ENCODE results near the gene COMMD7.
A peak's percentile ranks its signal among the peaks of the same experiment; 100 is the strongest.
"Not testable (repeated sequence)": the region's sequence is repeated elsewhere in the genome, so short reads cannot be mapped to it uniquely, and the experiment has no call there.

Gene COMMD7

GRCh38 chr20:32743237-32744112, at the start of gene COMMD7:
COMMD7 (minus strand) TSS chr20:32743467; CDS start chr20:32743391, 76 bp downstream.
- DNase-seq, result peak; percentile 64

DNA sequence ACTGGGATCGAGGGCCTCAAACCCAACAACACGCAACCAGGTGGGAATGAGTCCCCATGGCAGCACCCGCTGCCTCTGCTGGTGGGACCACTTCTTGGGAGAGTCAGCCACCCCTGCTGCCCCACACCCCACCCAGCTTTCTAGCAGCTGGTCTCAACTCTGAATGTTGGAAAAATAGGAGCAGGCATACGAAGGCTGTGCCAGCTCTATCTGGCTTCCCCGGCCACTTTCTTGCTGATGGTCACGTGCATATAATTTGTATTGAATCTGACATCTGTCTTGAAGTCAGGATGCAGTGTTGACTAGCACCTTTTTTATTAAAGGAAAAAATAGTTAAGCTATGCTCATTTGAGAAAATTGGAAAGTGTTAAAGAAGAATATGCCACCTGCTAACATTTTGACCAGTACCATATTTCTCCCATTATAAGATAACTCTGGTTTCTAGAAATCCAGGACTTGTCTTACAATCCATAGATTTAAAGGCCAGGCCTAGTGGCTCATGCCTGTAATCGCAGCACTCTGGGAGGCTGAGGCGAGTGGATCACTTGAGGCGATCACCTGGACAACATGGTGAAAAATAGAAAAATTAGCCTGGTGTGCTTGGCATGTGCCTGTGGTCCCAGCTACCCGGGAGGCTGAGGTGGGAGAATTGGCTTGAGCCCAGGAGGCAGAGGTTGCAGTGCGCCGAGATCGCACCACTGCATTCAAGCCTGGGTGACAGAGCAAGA, 49.6 kb upstream of the COMMD7 start:
- DNase-seq, result no peak

DNA sequence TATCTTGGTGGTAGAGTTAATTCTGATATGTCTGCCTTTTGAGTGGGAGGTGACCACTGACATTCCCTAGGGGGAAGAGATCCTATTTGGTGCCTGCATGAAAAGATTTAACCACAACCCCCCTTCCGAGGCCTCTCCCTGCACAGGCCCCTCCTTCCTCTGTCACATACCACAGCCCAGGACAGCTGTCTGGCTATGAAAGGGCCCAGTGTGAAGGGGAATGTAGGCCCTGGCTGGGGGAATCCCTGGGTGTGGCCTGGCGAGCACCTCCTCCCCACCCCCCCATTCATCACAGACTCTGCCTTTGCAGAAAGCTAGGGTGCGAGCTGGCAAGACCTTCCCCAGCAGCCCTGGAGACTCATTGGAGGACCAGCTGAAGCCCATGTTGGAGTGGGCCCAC, 49.0 kb upstream of the COMMD7 start:
- DNase-seq, result no peak

DNA sequence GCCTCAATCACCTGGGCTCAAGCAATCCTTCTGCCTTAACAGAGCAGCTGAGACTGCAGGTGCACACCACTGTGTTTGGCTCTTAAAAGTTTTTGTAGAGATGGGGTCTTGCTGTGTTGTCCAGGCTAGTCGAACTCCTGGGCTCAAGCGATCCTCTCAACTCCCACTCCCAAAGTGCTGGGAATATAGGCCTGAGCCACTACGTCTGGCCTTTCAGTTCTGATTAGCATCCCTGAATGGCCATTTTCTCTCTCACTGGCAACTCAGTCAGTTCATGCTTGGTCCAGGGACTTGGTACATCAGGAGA, 47.4 kb upstream of the COMMD7 start:
- DNase-seq, result no peak

DNA sequence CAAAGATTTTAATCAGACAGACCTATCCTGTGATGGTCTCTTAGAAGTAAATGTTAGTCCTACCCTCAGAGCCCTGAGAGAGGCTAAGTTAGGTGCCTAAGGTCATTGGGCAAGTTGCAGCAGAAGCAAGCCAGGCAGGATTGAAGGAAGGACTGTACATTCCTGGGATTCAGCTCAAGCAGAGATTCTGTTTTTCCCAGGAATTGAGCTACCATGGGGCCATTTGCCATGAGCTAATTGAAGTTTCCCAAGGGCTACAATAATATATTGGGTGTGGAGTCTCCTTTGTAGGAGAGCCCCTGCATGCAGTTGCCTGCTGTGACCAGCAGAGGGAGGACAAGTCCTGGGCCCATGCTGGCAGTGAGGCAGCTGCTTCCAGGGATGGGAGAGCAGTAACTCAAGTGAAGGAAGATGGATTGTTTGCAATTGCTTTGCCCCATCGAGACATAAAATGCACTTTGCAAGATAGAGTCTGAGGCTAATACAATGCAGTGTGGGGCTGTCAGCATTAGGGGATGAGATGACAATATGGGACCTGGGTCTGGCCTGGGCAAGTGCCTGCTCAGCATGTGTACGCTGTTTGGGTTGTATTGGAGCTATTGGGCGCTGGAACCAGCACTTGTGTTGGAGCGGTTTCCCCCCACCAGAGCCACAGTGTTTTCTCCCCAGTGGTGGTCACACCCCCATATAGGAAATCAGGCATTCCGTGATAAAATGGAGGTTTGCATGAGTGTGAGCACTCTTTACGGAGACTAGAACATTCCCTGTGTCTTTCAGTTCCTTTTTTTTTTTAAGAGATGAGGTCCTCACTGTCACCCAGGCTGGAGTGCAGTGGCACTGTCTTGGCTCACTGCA, 46.9 kb upstream of the COMMD7 start:
- peak; percentile 35 for DNase-seq

DNA sequence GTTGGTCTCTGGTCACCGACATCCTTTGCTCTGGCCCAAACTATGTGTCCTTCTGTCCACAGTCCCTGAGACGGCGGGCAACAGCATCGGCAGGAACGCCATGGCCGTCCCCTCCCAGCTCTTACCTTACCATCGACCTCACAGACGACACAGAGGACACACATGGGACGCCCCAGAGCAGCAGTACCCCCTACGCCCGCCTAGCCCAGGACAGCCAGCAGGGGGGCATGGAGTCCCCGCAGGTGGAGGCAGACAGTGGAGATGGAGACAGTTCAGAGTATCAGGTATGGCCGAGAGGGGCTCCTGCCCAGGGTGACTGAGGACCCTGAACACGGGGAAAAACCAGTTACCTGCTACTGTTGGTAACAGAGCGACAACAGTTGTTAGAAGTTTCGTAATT, 43.9 kb upstream of the COMMD7 start:
- DNase-seq, result no peak

- no peak for DNase-seq
These were observed 42.9 kb upstream of the COMMD7 start for GRCh38 chr20:32786059-32786760.

GRCh38 chr20:32784369-32785080, 41.3 kb upstream of the COMMD7 start:
- no peak for DNase-seq

GRCh38 chr20:32780749-32781655, 37.7 kb upstream of the COMMD7 start:
- DNase-seq, result no peak

- no peak for DNase-seq
These were observed 37.0 kb upstream of the COMMD7 start for GRCh38 chr20:32780278-32780677.

GRCh38 chr20:32779500-32780211, 36.4 kb upstream of the COMMD7 start:
- DNase-seq, result no peak

DNA sequence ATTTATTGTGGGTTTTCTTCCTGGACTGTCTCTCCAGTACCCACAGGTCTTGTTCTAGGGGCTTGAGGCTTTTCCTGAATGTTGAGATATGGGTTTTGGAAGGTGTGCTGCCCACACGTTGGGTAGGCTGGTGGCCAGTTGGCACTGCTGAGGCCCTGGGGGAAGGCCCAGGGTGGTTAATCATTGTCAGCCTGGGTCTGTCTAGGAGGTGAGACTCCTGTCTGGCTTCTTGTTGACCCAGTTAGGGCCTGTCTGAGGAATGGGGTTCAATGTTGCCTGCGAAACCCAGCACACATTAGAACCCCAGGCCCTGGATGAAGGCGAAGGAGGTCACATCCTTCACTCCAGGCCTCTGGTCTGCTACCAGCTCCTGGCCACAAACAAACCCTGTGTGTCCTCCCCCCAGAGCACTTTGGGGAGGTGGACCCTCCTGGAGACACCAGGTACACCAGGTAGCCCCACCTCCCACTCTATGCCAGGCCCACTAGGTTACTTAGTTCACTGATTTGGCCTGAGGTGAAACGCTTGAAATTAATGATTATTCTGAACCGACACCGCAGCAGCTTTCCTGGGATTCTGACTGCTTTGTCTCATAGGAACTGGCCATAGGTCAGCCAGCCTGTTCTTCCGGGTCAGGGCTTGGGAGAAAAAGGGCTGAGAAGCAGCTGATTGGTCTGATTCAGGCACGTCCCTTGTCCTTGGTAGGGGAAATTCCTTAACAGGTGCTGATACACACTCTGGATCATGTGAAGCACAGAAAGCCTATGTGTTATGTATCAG, 34.1 kb upstream of the COMMD7 start:
- no peak for DNase-seq

DNA sequence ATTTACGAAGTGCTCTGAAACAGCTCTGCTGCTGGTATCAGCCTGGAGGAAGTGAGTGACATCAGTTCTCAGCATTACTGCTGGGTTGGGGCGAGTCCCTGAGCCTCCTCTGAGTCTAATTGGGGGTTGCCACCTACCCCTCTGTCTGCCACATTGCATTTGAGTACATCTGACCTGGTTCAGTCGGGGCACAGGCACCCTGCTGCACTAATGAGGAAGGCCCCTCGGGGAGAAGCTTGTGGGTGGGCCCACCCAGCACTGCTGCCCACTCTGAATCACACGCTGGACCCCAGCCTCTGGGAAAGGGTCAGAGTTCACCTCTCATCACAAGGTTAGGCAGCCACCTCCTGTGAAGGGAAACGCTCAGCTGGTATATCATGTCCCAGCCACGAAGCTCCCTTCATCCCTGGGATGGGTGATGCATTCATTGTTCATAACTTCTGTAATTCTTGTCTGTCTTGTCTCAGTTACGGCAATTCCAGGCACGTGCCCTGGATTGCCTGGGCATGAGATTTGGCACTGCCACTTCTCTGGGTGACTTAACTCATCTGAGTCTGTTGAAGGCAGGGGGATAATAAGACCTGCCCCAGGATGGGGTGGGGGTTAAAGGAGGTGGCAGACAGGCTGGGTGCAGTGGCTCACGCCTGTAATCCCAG, 32.2 kb upstream of the COMMD7 start:
- DNase-seq, result no peak

DNA sequence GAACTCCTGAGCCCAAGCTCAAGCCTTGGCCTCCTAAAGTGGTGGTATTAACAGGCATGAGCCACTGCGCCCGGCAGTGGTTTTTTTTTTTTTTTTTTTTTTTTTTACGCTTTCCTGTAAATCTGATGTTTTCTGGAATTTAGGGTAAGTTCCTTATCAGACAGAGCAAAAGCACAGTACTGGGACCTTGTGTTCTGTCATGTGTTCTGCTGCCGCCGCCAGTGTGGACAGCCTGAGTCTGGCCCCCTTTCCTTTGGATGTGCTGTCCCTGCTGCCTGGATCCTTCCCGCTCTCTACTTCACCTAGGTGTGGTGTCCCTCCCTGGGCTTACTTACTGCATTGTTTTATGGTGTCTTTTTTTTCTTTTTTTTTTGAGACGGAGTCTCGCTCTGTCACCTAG, 30.6 kb upstream of the COMMD7 start:
- no peak for DNase-seq

DNA sequence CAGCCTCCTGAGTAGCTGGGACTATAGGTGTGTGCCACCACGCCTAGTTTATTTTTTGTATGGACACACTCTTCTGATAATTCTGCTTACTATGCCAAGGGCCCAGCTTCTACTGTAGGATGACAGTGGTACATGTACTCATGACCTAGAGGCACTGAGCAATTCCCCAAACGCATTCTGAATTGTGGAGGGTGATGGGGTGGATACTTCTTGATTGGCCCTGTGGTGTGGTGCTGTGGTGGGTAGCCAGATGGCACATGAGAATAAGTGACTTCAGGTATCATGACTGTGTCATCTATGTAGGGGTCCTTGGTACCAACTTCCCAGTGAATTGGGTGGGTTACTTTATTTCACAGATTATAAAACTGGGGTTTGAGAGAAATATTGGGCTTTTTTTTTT, 30.0 kb upstream of the COMMD7 start:
- DNase-seq, result no peak

- DNase-seq, result no peak
These were observed 28.8 kb upstream of the COMMD7 start for GRCh38 chr20:32772046-32772445.

GRCh38 chr20:32767418-32768198, 24.3 kb upstream of the COMMD7 start:
- no peak for DNase-seq

DNA sequence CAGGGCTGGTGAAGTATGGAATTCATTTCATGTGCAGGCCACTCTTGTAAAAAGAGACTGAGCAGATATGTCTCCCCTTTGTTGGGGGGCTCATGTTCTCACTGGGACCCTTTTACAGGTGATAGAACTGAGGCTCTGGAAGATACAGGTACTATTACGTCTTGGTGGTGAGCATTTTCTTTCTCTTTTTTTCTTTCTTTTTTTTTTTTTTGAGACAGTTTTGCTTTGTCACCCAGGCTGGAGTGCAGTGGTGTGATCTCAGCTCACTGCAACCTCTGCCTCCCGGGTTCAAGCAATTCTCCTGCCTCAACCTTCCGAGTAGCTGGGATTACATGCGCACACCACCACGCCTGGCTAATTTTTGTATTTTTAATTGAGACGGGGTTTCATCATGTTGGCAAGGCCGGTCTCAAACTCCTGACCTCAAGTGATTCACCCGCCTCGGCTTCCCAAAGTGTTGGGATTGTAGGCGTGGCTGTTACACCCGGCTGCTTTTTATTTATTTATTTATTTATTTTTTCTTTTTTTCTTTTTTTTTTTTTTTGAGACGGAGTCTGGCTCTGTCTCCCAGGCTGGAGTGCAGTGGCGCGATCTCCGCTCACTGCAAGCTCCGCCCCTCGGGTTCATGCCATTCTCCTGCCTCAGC, 22.1 kb upstream of the COMMD7 start:
- DNase-seq, result not testable (repeated sequence)
